GM12878 (cell line): ENCODE results near the gene STT3B. TPM values are rescaled to one million over a fixed set of nuclear protein-coding genes. Genes with fewer than 3 reads are reported as not detected.

ENCODE experiments used
- ATAC-seq: fragments of 200-7000 bp; cut with Tn5 transposase; 3 replicates; pipeline ENCODE4 v1.9.1; 2020; ENCODE audit warnings: mild to moderate bottlenecking, moderate library complexity
- BruUV-seq: library from RNA; stranded (reverse); fragments of 400-500 nt; replicated peaks from 2 replicates; lab custom pipeline; 2021; lab: Mats Ljungman, UMichigan
- CTCF ChIA-PET: fragments of 300-600 bp; sonication (Branson Sonifier 250); formaldehyde crosslinking; extraction: SDS; loops from one replicate; lab custom pipeline; 2021; ENCODE audit warnings: inconsistent platforms; lab: Yijun Ruan, JAX
- POLR2A ChIA-PET: fragments of 350-600 bp; formaldehyde crosslinking; extraction: SDS; loops from one replicate; lab custom pipeline; 2021; ENCODE audit warnings: inconsistent platforms; lab: Charles Lee
- RAD21 ChIA-PET: fragments of 300-600 bp; sonication (Branson Sonifier 250); formaldehyde crosslinking; loops from one replicate; lab custom pipeline; 2023; ENCODE audit warnings: antibody characterized with exemption; ENCODE audit not compliant: unreplicated experiment; lab: Charles Lee
- SMC1A ChIA-PET: fragments of 300-600 bp; sonication (Branson Sonifier 250); formaldehyde crosslinking; loops from one replicate; lab custom pipeline; 2023; ENCODE audit not compliant: unreplicated experiment, uncharacterized antibody; lab: Charles Lee
- DNase-seq: peaks from one replicate; pipeline ENCODE4 v3.0.0-alpha.2; 2011; ENCODE audit warnings: low read depth, low spot score
- FAIRE-seq: peaks from 3 replicates; lab custom pipeline; 2011; peaks lifted over from hg19 to GRCh38; lab: Jason Lieb, UNC
- H2AFZ ChIP-seq: 2 replicates; pipeline ENCODE4 v1.6.0; 2011; ENCODE audit warnings: low read depth, low read length, control low read depth; ENCODE audit not compliant: control insufficient read depth
- H3K27ac ChIP-seq: 2 replicates; pipeline ENCODE4 v1.5.1; 2011; ENCODE audit warnings: control low read depth; ENCODE audit not compliant: control insufficient read depth, insufficient read depth
- H3K27me3 ChIP-seq, 2 experiments: replicated peaks in 1 of 2; 2 replicates each; pipeline versions ENCODE4 v1.6.0 to v1.6.1; 2011; ENCODE audit warnings: low read length in 1 of 2; ENCODE audit not compliant: control insufficient read depth in 2 of 2, insufficient read depth in 2 of 2
- H3K36me3 ChIP-seq, 2 experiments: 2 replicates each; pipeline ENCODE4 v1.5.1; 2011; ENCODE audit warnings: low read length in 1 of 2; ENCODE audit not compliant: control insufficient read depth in 2 of 2, insufficient read depth in 2 of 2
- H3K4me1 ChIP-seq: 2 replicates; pipeline ENCODE4 v1.6.1; 2011; ENCODE audit warnings: mild to moderate bottlenecking, low read length, moderate library complexity, mixed read lengths; ENCODE audit not compliant: control insufficient read depth, insufficient read depth
- H3K4me2 ChIP-seq: 2 replicates; pipeline ENCODE4 v1.6.0; 2011; ENCODE audit warnings: control low read depth; ENCODE audit not compliant: control insufficient read depth, insufficient read depth
- H3K4me3 ChIP-seq: fragments of 200-600 bp; sonication (generic); 2 replicates; pipeline ENCODE4 v1.5.1; 2016
- H3K79me2 ChIP-seq: 2 replicates; pipeline ENCODE4 v1.6.0; 2011; ENCODE audit warnings: low read length; ENCODE audit not compliant: control insufficient read depth, insufficient read depth
- H3K9ac ChIP-seq: 2 replicates; pipeline ENCODE4 v1.8.0; 2011; ENCODE audit warnings: low read length, control low read depth, mixed read lengths; ENCODE audit not compliant: control insufficient read depth, insufficient read depth
- H3K9me3 ChIP-seq: replicated peaks from 3 replicates; pipeline ENCODE4 v1.5.1; 2011; ENCODE audit warnings: mild to moderate bottlenecking, low read length; ENCODE audit not compliant: control insufficient read depth, insufficient read depth
- H4K20me1 ChIP-seq: 2 replicates; pipeline ENCODE4 v1.6.0; 2011; ENCODE audit not compliant: control insufficient read depth, insufficient read depth
- CEBPZ ChIP-seq: fragments of 150-350 bp; IDR thresholded peaks from 2 replicates; pipeline ENCODE4 v1.6.1; 2016; ENCODE audit warnings: low read depth, low read length
- CHD4 ChIP-seq: fragments of 200-600 bp; sonication (generic); IDR thresholded peaks from 2 replicates; pipeline ENCODE4 v1.6.1; 2016; ENCODE audit warnings: mild to moderate bottlenecking
- FOS ChIP-seq: IDR thresholded peaks from 3 replicates; pipeline ENCODE4 v1.6.1; 2011; ENCODE audit warnings: borderline replicate concordance; ENCODE audit not compliant: insufficient read length; ENCODE audit errors: extremely low read depth
- MEF2B ChIP-seq: fragments of 450-650 bp; IDR thresholded peaks from 2 replicates; pipeline ENCODE4 v1.6.1; 2018; ENCODE audit warnings: mild to moderate bottlenecking, moderate library complexity; ENCODE audit not compliant: partially characterized antibody, poor library complexity, severe bottlenecking
- MYB ChIP-seq: fragments of 150-350 bp; IDR thresholded peaks from 2 replicates; pipeline ENCODE4 v1.6.1; 2014; ENCODE audit warnings: mild to moderate bottlenecking, low read depth, low read length, borderline replicate concordance
- NRF1 ChIP-seq: conservative IDR thresholded peaks from 2 replicates; pipeline ENCODE4 v1.6.1; 2011; ENCODE audit warnings: mild to moderate bottlenecking, low read depth, low read length, improper control_type of control experiment
- RBBP5 ChIP-seq: fragments of 200-600 bp; sonication (generic); conservative IDR thresholded peaks from 2 replicates; pipeline ENCODE4 v1.6.1; 2016
- TARDBP ChIP-seq: IDR thresholded peaks from 2 replicates; pipeline ENCODE4 v1.6.1; 2016; ENCODE audit warnings: borderline replicate concordance
- TBL1XR1 ChIP-seq: IDR thresholded peaks from 2 replicates; pipeline ENCODE4 v1.6.1; 2012; ENCODE audit warnings: low read depth, low read length, improper control_type of control experiment
- ZBED1 ChIP-seq: IDR thresholded peaks from 2 replicates; pipeline ENCODE4 v1.6.1; 2016; ENCODE audit warnings: borderline replicate concordance
- ZNF592 ChIP-seq: fragments of 450-650 bp; IDR thresholded peaks from 2 replicates; pipeline ENCODE4 v1.6.1; 2017; ENCODE audit warnings: mild to moderate bottlenecking, moderate library complexity
- ZSCAN29 ChIP-seq: fragments of 450-650 bp; IDR thresholded peaks from 2 replicates; pipeline ENCODE4 v1.6.1; 2017; ENCODE audit warnings: mild to moderate bottlenecking, moderate library complexity
- WGBS: methylation state at CpG from one replicate; pipeline ENCODE4 v1.1.6; 2016; ENCODE audit warnings: low lambda C conversion rate; ENCODE audit not compliant: insufficient replicate concordance, insufficient coverage; ENCODE audit errors: missing lambda C conversion rate; 5-methylcytosine and 5-hydroxymethylcytosine counted together
- in situ Hi-C: fragments of 300-500 bp; cut with MboI; formaldehyde crosslinking; loops from 9 replicates; pipeline ENCODE4 v1.14.3; 2018; ENCODE audit warnings: mixed read lengths
- intact Hi-C: fragments of 100-400 bp; cut with micrococcal nuclease; formaldehyde crosslinking; loops from one replicate; pipeline ENCODE4 v1.14.2; 2022; ENCODE audit not compliant: unreplicated experiment
- polyA plus RNA-seq, 11 experiments: library from polyadenylated mRNA; depleted of rRNA in 4 of 11; unstranded in 6 of 11; stranded (reverse) in 5 of 11; fragments of >200 nt; fragmentation: Nextera tagmentation in 4 of 11; fragmentation: Illumina TruSeq in 1 of 11; extraction: Ambion mirVana in 4 of 11; extraction: Trizol in 1 of 11; gene quantifications; 1 replicate in 1 of 11; 2 replicates in 10 of 11; pipeline versions ENCODE4 v1.2.1 to v1.2.3, GENCODE V29; 2011 to 2016; ENCODE audit warnings: inconsistent platforms in 2 of 11, missing spikeins in 2 of 11, low read depth in 1 of 11
- total RNA-seq, 4 experiments: library from RNA; depleted of rRNA in 3 of 4; stranded (reverse); fragments of >200 nt in 3 of 4; fragmentation: Illumina TruSeq in 1 of 4; extraction: Trizol in 1 of 4; gene quantifications; 2 replicates each; pipeline versions ENCODE4 v1.2.1 to v1.2.3, GENCODE V29; 2013 to 2021

STT3B gene
- total and polyA plus RNA-seq, 10 of the 15 experiments (the other 5 are each of a cell fraction or from before 2014, with no cell fraction given), result 19.9 to 208 (median 79.6) TPM

- DNase-seq, result no peak
- ChIA-PET RAD21 (no interaction called here), POLR2A (no interaction called here), CTCF (interaction anchor here (1.4 to 1.5 kb wide), 2 partner anchors 10 to 20 kb away, joined by 4 read pairs; no protein-coding TSS in a partner anchor), SMC1A (interaction anchor here (1.2 to 1.5 kb wide), 3 partner anchors 11 to 133 kb away, joined by 4 read pairs; no protein-coding TSS in a partner anchor)
- Histone ChIP-seq H3K36me3 (no peaks in the 10 kb centered on the region), H3K27ac (no peak overlapping the region), H3K79me2 (no peaks in the 10 kb centered on the region), H3K27me3 (no peaks in the 10 kb centered on the region), H2AFZ (no peak overlapping the region), H3K4me2 (no peak overlapping the region), H3K9ac (no peak overlapping the region), H3K4me1 (no peaks in the 10 kb centered on the region), H3K9me3 (no peaks in the 10 kb centered on the region; the same call in 2 of the 3 replicates), H3K4me3 (no peak overlapping the region), H4K20me1 (no peaks in the 10 kb centered on the region)
- no peak for ATAC-seq
- BruUV-seq, result no TSS peak
- no peak for FAIRE-seq
- in situ Hi-C loops (no loop called here), intact Hi-C loops (no loop called here)
- WGBS, result 83% methylated on average over 3 of the region's 3 CpGs
- TF ChIP-seq ZNF592, result no peak
- TF ChIP-seq NRF1, result no peak
- TF ChIP-seq TBL1XR1, result no peak
- no peak for TF ChIP-seq FOS
- no peak for TF ChIP-seq TARDBP
- no peak for TF ChIP-seq ZSCAN29
- TF ChIP-seq CHD4, result no peak
- TF ChIP-seq ZBED1, result no peak
- no peak for TF ChIP-seq MEF2B
- no peak for TF ChIP-seq CEBPZ
- no peak for TF ChIP-seq RBBP5
- TF ChIP-seq MYB, result no peak
Measured at GRCh38 chr3:31499281-31499680, 33.4 kb upstream of the STT3B start.
